Lower leg skin (tissue), 3 donors: ENCODE results near the gene ZNF366.

Experiments
- POLR2A ChIP-seq, 2 donors: fragments of 450-650 bp; IDR thresholded peaks; one replicate each; pipeline ENCODE4 v1.6.1; 2016 to 2017; ENCODE audit warnings: antibody characterized with exemption in 2 of 2, mild to moderate bottlenecking in 1 of 2, moderate library complexity in 1 of 2
- TF ChIP-seq, protein P1 (sequence below), 3 donors: fragments of 450-650 bp; IDR thresholded peaks; one replicate each; pipeline ENCODE4 v1.5.1; 2016; ENCODE audit warnings: antibody characterized with exemption in 3 of 3, mild to moderate bottlenecking in 3 of 3, moderate library complexity in 2 of 3

DNA sequence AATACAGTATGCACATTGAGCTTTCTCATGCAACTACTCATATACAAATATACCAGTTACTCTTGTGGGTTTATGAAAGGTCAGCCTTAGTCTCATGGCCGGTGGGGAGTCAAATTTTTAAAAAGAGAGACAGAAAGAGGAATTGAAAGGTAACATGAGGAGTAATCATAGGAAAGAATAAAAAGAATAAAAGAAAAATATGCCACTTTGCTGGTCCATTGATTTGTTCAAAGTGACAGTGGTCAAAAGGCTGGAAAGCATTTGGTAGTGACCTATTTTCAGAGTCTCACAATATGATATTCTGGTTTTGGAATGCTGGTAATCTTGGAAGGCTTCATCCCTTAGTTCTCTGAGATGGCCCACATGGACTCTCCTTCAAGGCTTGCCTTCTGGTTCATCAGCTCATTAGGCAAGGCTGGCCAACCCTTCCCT lies 67.0 kb downstream of the ZNF366 start:
- no peak for TF ChIP-seq POLR2A (IDR thresholded peaks at IDR 0.05)
- TF ChIP-seq, protein P1, sequence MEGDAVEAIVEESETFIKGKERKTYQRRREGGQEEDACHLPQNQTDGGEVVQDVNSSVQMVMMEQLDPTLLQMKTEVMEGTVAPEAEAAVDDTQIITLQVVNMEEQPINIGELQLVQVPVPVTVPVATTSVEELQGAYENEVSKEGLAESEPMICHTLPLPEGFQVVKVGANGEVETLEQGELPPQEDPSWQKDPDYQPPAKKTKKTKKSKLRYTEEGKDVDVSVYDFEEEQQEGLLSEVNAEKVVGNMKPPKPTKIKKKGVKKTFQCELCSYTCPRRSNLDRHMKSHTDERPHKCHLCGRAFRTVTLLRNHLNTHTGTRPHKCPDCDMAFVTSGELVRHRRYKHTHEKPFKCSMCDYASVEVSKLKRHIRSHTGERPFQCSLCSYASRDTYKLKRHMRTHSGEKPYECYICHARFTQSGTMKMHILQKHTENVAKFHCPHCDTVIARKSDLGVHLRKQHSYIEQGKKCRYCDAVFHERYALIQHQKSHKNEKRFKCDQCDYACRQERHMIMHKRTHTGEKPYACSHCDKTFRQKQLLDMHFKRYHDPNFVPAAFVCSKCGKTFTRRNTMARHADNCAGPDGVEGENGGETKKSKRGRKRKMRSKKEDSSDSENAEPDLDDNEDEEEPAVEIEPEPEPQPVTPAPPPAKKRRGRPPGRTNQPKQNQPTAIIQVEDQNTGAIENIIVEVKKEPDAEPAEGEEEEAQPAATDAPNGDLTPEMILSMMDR (IDR thresholded peaks at IDR 0.05), result no peak
